Body of pancreas (tissue), 4 donors: ENCODE results near the gene MKI67. TPM values are rescaled to one million over a fixed set of nuclear protein-coding genes. Genes with fewer than 3 reads are reported as not detected.

Source experiments
- ATAC-seq: fragments of 150-250 bp; one replicate; pipeline ENCODE4 v1.9.1; 2016
- DNase-seq, 4 donors: peaks; one replicate each; pipeline ENCODE4 v3.0.0-alpha.2; 2019
- H3K27ac ChIP-seq, 4 donors: fragments of 200-600 bp; sonication (generic); 1 replicate in 3 of 4; 2 replicates in 1 of 4; pipeline versions ENCODE4 v1.5.1 to v1.6.1; 2016 to 2019; ENCODE audit warnings: mild to moderate bottlenecking in 1 of 4, mixed read lengths in 1 of 4, moderate library complexity in 1 of 4
- H3K27me3 ChIP-seq, 2 donors: fragments of 200-600 bp; sonication (generic); one replicate each; pipeline ENCODE4 v1.6.0; 2016; ENCODE audit warnings: mild to moderate bottlenecking in 1 of 2
- H3K36me3 ChIP-seq, 2 donors: fragments of 200-600 bp; sonication (generic); replicated peaks in 1 of 2; 2 replicates each; pipeline ENCODE4 v1.5.1; 2016; ENCODE audit warnings: low read depth in 2 of 2; ENCODE audit not compliant: insufficient read depth in 1 of 2
- H3K4me1 ChIP-seq: fragments of 200-600 bp; sonication (generic); one replicate; pipeline ENCODE4 v1.6.0; 2016
- H3K4me3 ChIP-seq, 2 donors: fragments of 200-600 bp; sonication (generic); 1 replicate in 1 of 2; 2 replicates in 1 of 2; pipeline ENCODE4 v1.5.1; 2016 to 2019
- H3K9me3 ChIP-seq, 3 donors: fragments of 200-600 bp; sonication (generic); 1 replicate in 2 of 3; 2 replicates in 1 of 3; pipeline ENCODE4 v1.5.1; 2016
- CTCF ChIP-seq, 7 experiments: fragments of 450-650 bp in 4 of 7; fragments of 200-600 bp in 3 of 7; sonication (generic) in 3 of 7; IDR thresholded peaks; one replicate each; pipeline ENCODE4 v1.5.1; 2016 to 2019; ENCODE audit warnings: antibody characterized with exemption in 7 of 7
- POLR2A ChIP-seq, 3 donors: fragments of 450-650 bp; IDR thresholded peaks; one replicate each; pipeline ENCODE4 v1.6.1; 2016; ENCODE audit warnings: antibody characterized with exemption in 3 of 3, mild to moderate bottlenecking in 2 of 3
- whole genome bisulfite sequencing, 2 donors: methylation state at CpG; one replicate each; pipeline ENCODE4 v1.1.5; 2017; 5-methylcytosine and 5-hydroxymethylcytosine counted together
- intact Hi-C: fragments of 100-400 bp; cut with DNase I; formaldehyde crosslinking; loops from one replicate; pipeline ENCODE4 v1.15.1; 2023
- total RNA-seq, 2 donors: library from RNA; depleted of rRNA; stranded (reverse); fragments of >200 nt; gene quantifications; one replicate each; pipeline ENCODE4 v1.1.0, GENCODE V29; 2016

MKI67 gene
- total RNA-seq, 2 donors from 2014 or later, result under 0.01 to 0.33 TPM

- Histone ChIP-seq H3K9me3 (no peaks in the 10 kb centered on the region), H3K4me3 (no peak overlapping the region), H3K27ac (no peak overlapping the region), H3K27me3 (peaks cover 0 to 3% of the 10 kb centered on the region in 2 donors), H3K36me3 (no peaks in the 10 kb centered on the region), H3K4me1 (no peaks in the 10 kb centered on the region)
- no peak for ATAC-seq
- intact Hi-C loops, result no loop called here
- WGBS, 2 donors, result 38 to 48% methylated on average over 3 of the region's 3 CpGs
- TF ChIP-seq POLR2A (IDR thresholded peaks at IDR 0.05) (no peak), CTCF (IDR thresholded peaks at IDR 0.05) (no peak)
- DNase-seq, result no peak
Measured at GRCh38 chr10:128081720-128082119, 44.5 kb downstream of the MKI67 start.

GRCh38 chr10:128081222-128081621, 45.0 kb downstream of the MKI67 start:
- TF ChIP-seq CTCF (IDR thresholded peaks at IDR 0.05), result no peak
- TF ChIP-seq POLR2A (IDR thresholded peaks at IDR 0.05), result no peak
- intact Hi-C loops, result no loop called here
- DNase-seq (no peak), ATAC-seq (no peak)
- Histone ChIP-seq H3K27ac (no peak overlapping the region), H3K9me3 (no peaks in the 10 kb centered on the region), H3K27me3 (peaks cover 0 to 3% of the 10 kb centered on the region in 2 donors), H3K4me3 (no peak overlapping the region), H3K4me1 (no peaks in the 10 kb centered on the region), H3K36me3 (no peaks in the 10 kb centered on the region)
- WGBS, 2 donors, result 57 to 58% methylated on average over 4 of the region's 4 CpGs

DNA sequence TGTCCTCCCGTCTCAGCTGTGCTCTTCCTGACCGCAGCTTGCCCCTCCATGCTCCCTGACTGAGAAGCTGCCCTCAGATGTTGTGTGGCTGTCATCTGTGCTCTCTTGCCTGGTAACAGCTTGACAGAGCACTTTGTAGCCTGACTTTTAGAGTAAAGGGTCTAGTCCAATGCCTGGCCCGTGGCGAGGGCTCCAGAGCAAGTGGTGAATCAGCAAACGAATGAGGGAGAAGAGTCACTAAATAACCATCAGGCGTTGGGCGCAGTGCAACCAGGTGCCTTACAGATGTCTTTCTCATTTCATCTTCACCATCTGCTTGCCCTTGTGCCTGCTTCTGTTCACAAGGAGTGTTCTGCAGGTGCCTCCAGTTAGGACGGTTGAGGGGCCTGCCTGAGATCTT, 45.6 kb downstream of the MKI67 start:
- no peak overlapping the region for H3K27ac ChIP-seq
- H3K36me3 ChIP-seq, result no peaks in the 10 kb centered on the region
- no peaks in the 10 kb centered on the region for H3K4me1 ChIP-seq
- TF ChIP-seq POLR2A (IDR thresholded peaks at IDR 0.05), result no peak
- TF ChIP-seq CTCF (IDR thresholded peaks at IDR 0.05), result no peak
- H3K9me3 ChIP-seq, result no peaks in the 10 kb centered on the region
- intact Hi-C loops, result no loop called here
- DNase-seq, result no peak
- H3K27me3 ChIP-seq, result peaks cover 0 to 3% of the 10 kb centered on the region in 2 donors
- WGBS, 2 donors, result 76 to 82% methylated on average over 8 of the region's 8 CpGs
- H3K4me3 ChIP-seq, result no peak overlapping the region
- no peak for ATAC-seq

- intact Hi-C loops, result no loop called here
- no peak overlapping the region for H3K4me3 ChIP-seq
- no peaks in the 10 kb centered on the region for H3K4me1 ChIP-seq
- no peak for ATAC-seq
- 48 to 63% methylated on average over 12 to 13 of the region's 13 CpGs for WGBS, 2 donors
- no peaks in the 10 kb centered on the region for H3K36me3 ChIP-seq
- no peak for DNase-seq
- TF ChIP-seq POLR2A (IDR thresholded peaks at IDR 0.05) (no peak), CTCF (IDR thresholded peaks at IDR 0.05) (no peak)
- no peak overlapping the region for H3K27ac ChIP-seq
- H3K27me3 ChIP-seq, result peaks cover 0 to 3% of the 10 kb centered on the region in 2 donors
- no peaks in the 10 kb centered on the region for H3K9me3 ChIP-seq
Measured at GRCh38 chr10:128080231-128080630, 46.0 kb downstream of the MKI67 start.

- Histone ChIP-seq H3K4me1 (no peaks in the 10 kb centered on the region), H3K9me3 (no peaks in the 10 kb centered on the region), H3K27ac (no peak overlapping the region), H3K27me3 (peaks cover 0 to 3% of the 10 kb centered on the region in 2 donors), H3K36me3 (no peaks in the 10 kb centered on the region), H3K4me3 (no peak overlapping the region)
- ATAC-seq, result peak; percentile 45
- TF ChIP-seq CTCF (IDR thresholded peaks at IDR 0.05), result peak; percentile 27 to 63 (median 51)
- TF ChIP-seq POLR2A (IDR thresholded peaks at IDR 0.05), result no peak
- intact Hi-C loops, result no loop called here
- peak in 2 of 4 donors; percentile 40 to 45 for DNase-seq
- whole genome bisulfite sequencing, 2 donors, result 41 to 43% methylated on average over 7 to 17 of the region's 17 CpGs
Measured at GRCh38 chr10:128078136-128078969, 47.9 kb downstream of the MKI67 start.
